AG09309 (cell line): ENCODE data around the gene TECPR1.

Source experiments
- DNase-seq: peaks from one replicate; pipeline ENCODE4 v3.0.0-alpha.2; 2010; ENCODE audit warnings: low read depth
- H3K4me3 ChIP-seq: 2 replicates; pipeline ENCODE4 v1.5.1; 2011; ENCODE audit warnings: mild to moderate bottlenecking, low read depth, low read length, moderate library complexity; ENCODE audit not compliant: control insufficient read depth
- CTCF ChIP-seq: IDR thresholded peaks from 2 replicates; pipeline ENCODE4 v1.5.1; 2011; ENCODE audit warnings: mild to moderate bottlenecking, low read depth, low read length, inconsistent platforms; ENCODE audit not compliant: insufficient read depth, control insufficient read depth; ENCODE audit errors: missing control alignments

The TECPR1 gene

GRCh38 chr7:98178762-98179490, 73.1 kb downstream of the TECPR1 start:
- no peak overlapping the region for H3K4me3 ChIP-seq
- no peak for DNase-seq

GRCh38 chr7:98178321-98178720, 73.7 kb downstream of the TECPR1 start:
- no peak for DNase-seq
- TF ChIP-seq CTCF = no peak
- no peak overlapping the region for H3K4me3 ChIP-seq

More at GRCh38 chr7:98178762-98179490, 73.1 kb downstream of the TECPR1 start:
- no peak for TF ChIP-seq CTCF

- H3K4me3 ChIP-seq = no peak overlapping the region
- TF ChIP-seq CTCF = no peak
- DNase-seq = no peak
Observed at GRCh38 chr7:98177553-98177952, 74.5 kb downstream of the TECPR1 start.

DNA sequence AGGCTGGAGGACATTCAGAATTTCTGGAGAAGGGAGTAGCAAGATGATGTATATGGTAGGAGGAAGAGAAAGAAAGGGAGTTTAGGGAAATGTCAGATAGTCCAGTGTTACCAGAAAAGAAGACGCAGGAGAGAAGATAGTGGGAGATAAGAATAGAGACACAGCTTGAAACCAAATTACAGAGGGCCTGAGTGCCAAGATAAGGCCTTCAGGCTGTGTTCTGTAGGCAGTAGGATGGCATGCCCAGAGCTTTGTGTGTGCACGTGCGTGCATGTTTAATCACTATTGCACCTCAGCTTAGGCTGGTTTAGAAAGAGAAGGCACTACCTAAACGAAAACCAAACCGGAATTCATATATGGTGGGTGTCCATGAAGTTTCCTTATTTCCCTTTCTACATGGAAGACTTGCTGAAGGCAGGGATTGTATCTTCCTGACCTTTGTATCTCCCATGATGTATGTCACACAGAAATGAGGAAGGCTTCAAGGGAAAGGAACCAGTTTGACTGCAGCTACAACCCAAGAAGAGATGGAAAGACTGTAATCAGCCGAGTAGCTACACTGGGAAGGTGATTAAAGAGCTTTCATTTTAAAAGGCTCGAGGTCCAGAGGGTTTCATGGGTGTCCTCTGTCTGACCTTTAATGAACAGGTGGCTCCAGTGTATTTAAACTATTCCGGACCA, 76.6 kb downstream of the TECPR1 start:
- TF ChIP-seq CTCF = no peak
- no peak overlapping the region for H3K4me3 ChIP-seq
- no peak for DNase-seq

GRCh38 chr7:98174334-98175259, 77.4 kb downstream of the TECPR1 start:
- no peak overlapping the region for H3K4me3 ChIP-seq
- no peak for TF ChIP-seq CTCF
- DNase-seq = no peak

DNA sequence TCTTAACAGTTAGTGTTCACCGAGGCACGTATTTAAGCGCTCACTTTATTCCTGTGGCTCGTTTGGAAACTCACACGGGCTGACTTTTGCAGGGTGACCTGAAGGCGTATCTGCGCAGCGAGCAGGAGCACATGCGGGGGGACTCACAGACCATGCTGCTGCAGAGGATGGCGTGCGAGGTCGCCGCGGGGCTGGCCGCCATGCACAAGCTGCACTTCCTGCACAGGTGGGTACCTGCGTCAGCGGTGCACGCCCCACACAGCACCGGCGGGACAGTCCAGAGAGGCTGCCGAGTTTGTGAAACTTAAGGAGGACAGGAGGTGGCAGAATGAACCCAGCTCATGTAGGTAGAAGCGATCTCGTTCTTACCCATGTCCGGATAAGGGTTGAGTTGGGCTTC, 80.6 kb downstream of the TECPR1 start:
- no peak for DNase-seq
- no peak for TF ChIP-seq CTCF

More for the DNA sequence above, 80.6 kb downstream of the TECPR1 start:
- no peak overlapping the region for H3K4me3 ChIP-seq
